Mesenchymal stem cell (in vitro differentiated cells and primary cell): ENCODE measurements around the gene RBBP4.
"Not testable (repeated sequence)": the region's sequence is repeated elsewhere in the genome, so short reads cannot be mapped to it uniquely, and the experiment has no call there.

Experiments
- DNase-seq: peaks from one replicate; pipeline ENCODE4 v3.0.0-alpha.2; 2013
- H2AFZ ChIP-seq: one replicate; pipeline ENCODE4 v1.6.1; 2013; ENCODE audit warnings: low read depth, mild to moderate bottlenecking, control low read depth, inconsistent platforms, low read length, moderate library complexity
- H2AK5ac ChIP-seq: 2 replicates; pipeline ENCODE4 v1.6.1; 2013; ENCODE audit warnings: low read length, moderate library complexity, mild to moderate bottlenecking, inconsistent platforms; ENCODE audit not compliant: severe bottlenecking
- H2BK120ac ChIP-seq: one replicate; pipeline ENCODE4 v1.6.1; 2013; ENCODE audit warnings: low read depth, mild to moderate bottlenecking, inconsistent platforms, low read length, moderate library complexity
- H2BK12ac ChIP-seq, 2 experiments: one replicate each; pipeline ENCODE4 v1.6.1; 2013; ENCODE audit warnings: inconsistent platforms in 2 of 2, low read length in 2 of 2, mild to moderate bottlenecking in 2 of 2, moderate library complexity in 2 of 2, control low read depth in 1 of 2
- H2BK15ac ChIP-seq: one replicate; pipeline ENCODE4 v1.6.1; 2013; ENCODE audit warnings: mild to moderate bottlenecking, low read depth, inconsistent platforms; ENCODE audit not compliant: poor library complexity, severe bottlenecking
- H2BK5ac ChIP-seq: 2 replicates; pipeline ENCODE4 v1.6.1; 2013; ENCODE audit warnings: low read depth, mild to moderate bottlenecking, low read length, control low read depth, inconsistent platforms; ENCODE audit not compliant: poor library complexity, severe bottlenecking
- H3K14ac ChIP-seq, 2 experiments: one replicate each; pipeline ENCODE4 v1.6.1; 2013; ENCODE audit warnings: inconsistent platforms in 2 of 2, low read length in 2 of 2, control low read depth in 1 of 2, mild to moderate bottlenecking in 1 of 2, moderate library complexity in 1 of 2
- H3K18ac ChIP-seq, 2 experiments: one replicate each; pipeline ENCODE4 v1.6.1; 2013; ENCODE audit warnings: inconsistent platforms in 2 of 2, low read length in 2 of 2, control low read depth in 1 of 2, low read depth in 1 of 2, mild to moderate bottlenecking in 1 of 2
- H3K23ac ChIP-seq, 2 experiments: one replicate each; pipeline ENCODE4 v1.6.1; 2013; ENCODE audit warnings: inconsistent platforms in 2 of 2, low read length in 2 of 2, mild to moderate bottlenecking in 2 of 2, moderate library complexity in 2 of 2, control low read depth in 1 of 2
- H3K27ac ChIP-seq: 2 replicates; pipeline ENCODE4 v1.5.1; 2013; ENCODE audit warnings: mild to moderate bottlenecking, moderate library complexity, low read length, control low read depth, inconsistent platforms; ENCODE audit not compliant: poor library complexity, severe bottlenecking
- H3K27me3 ChIP-seq, 2 experiments: 2 replicates each; pipeline versions ENCODE4 v1.6.1 to v1.7.0; 2013; ENCODE audit warnings: low read length in 2 of 2, mild to moderate bottlenecking in 2 of 2, moderate library complexity in 2 of 2, control low read depth in 1 of 2, inconsistent platforms in 1 of 2; ENCODE audit not compliant: control insufficient read depth in 1 of 2, insufficient read depth in 1 of 2
- H3K36me3 ChIP-seq, 2 experiments: 2 replicates each; pipeline versions ENCODE4 v1.6.1 to v1.7.0; 2013; ENCODE audit warnings: low read length in 2 of 2, control low read depth in 1 of 2, inconsistent platforms in 1 of 2, low read depth in 1 of 2, mild to moderate bottlenecking in 1 of 2; ENCODE audit not compliant: insufficient read depth in 2 of 2, control insufficient read depth in 1 of 2
- H3K4ac ChIP-seq, 2 experiments: one replicate each; pipeline ENCODE4 v1.6.1; 2013; ENCODE audit warnings: inconsistent platforms in 2 of 2, low read length in 2 of 2, mild to moderate bottlenecking in 2 of 2, moderate library complexity in 2 of 2, control low read depth in 1 of 2, low read depth in 1 of 2
- H3K4me1 ChIP-seq: 2 replicates; pipeline ENCODE4 v1.6.1; 2013; ENCODE audit warnings: low read depth, low read length, control low read depth; ENCODE audit not compliant: control insufficient read depth, insufficient read depth
- H3K4me2 ChIP-seq: 2 replicates; pipeline ENCODE4 v1.6.1; 2013; ENCODE audit warnings: low read length, mild to moderate bottlenecking, inconsistent platforms; ENCODE audit not compliant: poor library complexity, severe bottlenecking
- H3K4me3 ChIP-seq, 2 experiments: 2 replicates each; pipeline versions ENCODE4 v1.5.1 to v1.7.0; 2013; ENCODE audit warnings: low read length in 2 of 2, mild to moderate bottlenecking in 2 of 2, control low read depth in 1 of 2, low read depth in 1 of 2; ENCODE audit not compliant: insufficient read depth in 1 of 2
- H3K79me1 ChIP-seq: replicated peaks from 2 replicates; pipeline ENCODE4 v1.6.1; 2013; ENCODE audit warnings: mild to moderate bottlenecking, control low read depth, low read length, inconsistent platforms; ENCODE audit not compliant: poor library complexity, severe bottlenecking
- H3K9ac ChIP-seq: 2 replicates; pipeline ENCODE4 v1.7.0; 2013; ENCODE audit warnings: mild to moderate bottlenecking, low read length, moderate library complexity
- H3K9me3 ChIP-seq: 2 replicates; pipeline ENCODE4 v1.7.0; 2013; ENCODE audit warnings: mild to moderate bottlenecking, low read length; ENCODE audit not compliant: control insufficient read depth
- H4K8ac ChIP-seq: one replicate; pipeline ENCODE4 v1.6.1; 2013; ENCODE audit warnings: inconsistent platforms, mild to moderate bottlenecking, low read length, moderate library complexity
- H4K91ac ChIP-seq: one replicate; pipeline ENCODE4 v1.6.1; 2013; ENCODE audit warnings: mild to moderate bottlenecking, low read length, inconsistent platforms
- WGBS: methylation state at CpG from one replicate; pipeline ENCODE4 v1.1.7; 2013; ENCODE audit warnings: mixed read lengths; 5-methylcytosine and 5-hydroxymethylcytosine counted together

The RBBP4 gene

DNA sequence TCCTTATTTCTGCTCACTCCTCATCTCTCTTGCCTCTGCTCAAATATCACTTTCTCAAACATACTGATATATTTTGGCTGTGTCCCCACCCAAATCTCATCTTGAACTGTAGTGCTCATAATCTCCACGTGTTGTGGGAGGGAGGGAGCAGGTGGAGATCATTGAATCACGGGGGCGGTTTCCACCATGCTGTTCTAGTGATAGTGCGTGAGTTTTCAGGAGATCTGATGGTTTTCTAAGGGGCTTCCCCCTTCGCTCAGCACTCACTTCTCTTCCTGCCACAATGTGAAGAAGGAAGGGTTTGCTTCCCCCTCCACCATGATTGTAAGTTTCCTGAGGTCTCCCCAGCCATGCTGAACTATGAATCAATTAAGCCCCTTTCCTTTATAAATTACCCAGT lies 27.2 kb upstream of the RBBP4 start:
- Histone ChIP-seq H2AFZ (no peak overlapping the region), H2BK15ac (no peak overlapping the region), H4K91ac (no peak overlapping the region), H3K9ac (no peak overlapping the region), H3K27ac (no peak overlapping the region), H3K4me1 (no peaks in the 10 kb centered on the region), H4K8ac (no peak overlapping the region), H3K4ac (no peak overlapping the region), H3K36me3 (peaks cover 24 to 45% of the 10 kb centered on the region in 2 experiments), H3K9me3 (no peaks in the 10 kb centered on the region), H3K79me1 (peaks cover 22% of the 10 kb centered on the region), H2BK5ac (no peak overlapping the region), H2AK5ac (no peak overlapping the region), H3K14ac (no peak overlapping the region), H3K27me3 (no peaks in the 10 kb centered on the region), H3K4me2 (no peak overlapping the region), H2BK12ac (no peak overlapping the region), H2BK120ac (no peak overlapping the region), H3K4me3 (no peak overlapping the region), H3K23ac (no peak overlapping the region), H3K18ac (no peak overlapping the region)
- no peak for DNase-seq
- WGBS, result 100% methylated on average over 2 of the region's 5 CpGs

DNA sequence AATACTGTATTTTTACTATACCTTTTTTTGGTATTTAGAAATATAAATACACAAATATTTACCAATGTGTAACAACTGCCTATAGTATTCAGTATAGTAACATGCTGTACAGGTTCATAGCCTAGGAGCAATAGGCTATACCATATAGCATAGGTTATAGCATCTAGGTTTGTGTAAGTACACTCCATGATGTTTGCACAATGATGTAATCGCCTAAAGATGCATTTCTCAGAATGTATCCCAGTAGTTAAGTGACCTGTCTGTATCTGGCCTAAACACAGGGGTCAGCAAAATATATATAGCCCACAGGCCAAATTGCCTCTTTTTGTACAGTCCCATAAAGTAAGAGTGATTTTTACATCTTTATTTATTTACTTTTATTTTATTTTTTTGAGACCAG lies 24.8 kb upstream of the RBBP4 start:
- Histone ChIP-seq H2AK5ac (no peak overlapping the region), H2BK15ac (no peak overlapping the region), H3K4ac (no peak overlapping the region), H3K4me1 (no peaks in the 10 kb centered on the region), H3K18ac (no peak overlapping the region), H4K91ac (no peak overlapping the region), H3K4me2 (no peak overlapping the region), H3K9ac (no peak overlapping the region), H3K27ac (no peak overlapping the region), H3K79me1 (peaks cover 30% of the 10 kb centered on the region), H2AFZ (no peak overlapping the region), H2BK12ac (no peak overlapping the region), H2BK120ac (no peak overlapping the region), H3K27me3 (no peaks in the 10 kb centered on the region), H2BK5ac (no peak overlapping the region), H3K4me3 (no peak overlapping the region), H3K14ac (no peak overlapping the region), H4K8ac (no peak overlapping the region), H3K36me3 (peaks cover 34 to 54% of the 10 kb centered on the region in 2 experiments), H3K23ac (no peak overlapping the region), H3K9me3 (no peaks in the 10 kb centered on the region)
- 88% methylated on average over 1 of the region's 1 CpG for WGBS
- DNase-seq, result no peak

GRCh38 chr1:32627596-32628162 lies 23.3 kb upstream of the RBBP4 start:
- Histone ChIP-seq H2BK120ac (no peak overlapping the region), H2BK5ac (no peak overlapping the region), H3K4me3 (no peak overlapping the region), H3K4ac (no peak overlapping the region), H2AFZ (no peak overlapping the region), H2BK12ac (no peak overlapping the region), H3K9me3 (no peaks in the 10 kb centered on the region), H4K91ac (no peak overlapping the region), H3K4me2 (no peak overlapping the region), H3K14ac (no peak overlapping the region), H3K79me1 (peaks cover 29% of the 10 kb centered on the region), H3K27ac (no peak overlapping the region), H3K27me3 (no peaks in the 10 kb centered on the region), H3K23ac (no peak overlapping the region), H2BK15ac (no peak overlapping the region), H2AK5ac (no peak overlapping the region), H4K8ac (no peak overlapping the region), H3K18ac (no peak overlapping the region), H3K36me3 (peaks cover 40 to 61% of the 10 kb centered on the region in 2 experiments), H3K9ac (no peak overlapping the region), H3K4me1 (no peaks in the 10 kb centered on the region)
- no peak for DNase-seq
- 95% methylated on average over 10 of the region's 11 CpGs for WGBS

- H3K9ac ChIP-seq, H3K4ac ChIP-seq, H3K4me3 ChIP-seq, H3K14ac ChIP-seq, H3K23ac ChIP-seq, H3K9me3 ChIP-seq, H2BK15ac ChIP-seq, H3K4me1 ChIP-seq, H3K27ac ChIP-seq, H2BK5ac ChIP-seq, H4K8ac ChIP-seq, H3K27me3 ChIP-seq, H2AK5ac ChIP-seq, H2BK120ac ChIP-seq, H3K4me2 ChIP-seq, DNase-seq, H2AFZ ChIP-seq, H3K18ac ChIP-seq, H2BK12ac ChIP-seq, H4K91ac ChIP-seq: not testable (repeated sequence)
- Histone ChIP-seq H3K36me3 (peaks cover 37 to 66% of the 10 kb centered on the region in 2 experiments), H3K79me1 (peaks cover 26% of the 10 kb centered on the region)
- WGBS, result over 99% methylated on average over 4 of the region's 4 CpGs
Measured at GRCh38 chr1:32630173-32630572, 20.8 kb upstream of the RBBP4 start.
